ENCODE results near the gene ADGB.
"Not testable (repeated sequence)": the region's sequence is repeated elsewhere in the genome, so short reads cannot be mapped to it uniquely, and the experiment has no call there.

ADGB gene

DNA sequence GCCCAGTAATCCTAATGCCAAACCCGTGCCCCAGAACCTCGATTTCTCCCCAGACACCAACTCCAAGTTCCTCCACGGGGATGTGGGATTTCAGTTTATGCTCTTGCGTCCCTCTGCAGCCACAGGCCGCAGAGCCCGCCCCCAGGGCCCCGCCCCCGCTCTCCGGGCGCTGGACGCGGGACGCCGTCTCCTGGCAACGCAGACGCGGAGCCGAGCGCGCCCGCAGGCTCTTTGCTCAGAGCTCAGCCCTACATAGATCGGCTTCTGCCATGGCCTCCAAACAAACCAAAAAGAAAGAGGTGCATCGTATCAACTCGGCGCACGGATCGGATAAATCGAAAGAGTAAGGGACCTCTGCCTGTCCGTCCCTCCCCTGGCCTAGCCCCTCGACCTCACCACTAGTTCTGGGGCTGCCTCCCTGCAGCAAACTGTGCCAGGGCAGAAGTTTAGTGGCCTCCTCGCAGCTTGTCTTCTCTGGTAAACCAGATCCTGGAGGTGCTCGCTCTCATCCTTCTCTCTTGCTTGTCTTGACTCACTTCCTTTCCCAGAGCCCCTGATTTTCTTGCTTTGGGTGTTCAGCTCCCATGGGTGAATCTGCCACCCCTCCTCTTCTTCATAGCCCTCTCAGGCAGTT, at the start of gene ADGB:
Gene ADGB, plus strand, starts transcription at position 201 of the 634 bp plus-strand sequence. Its CDS starts 69 bp downstream, at position 270.
- no peak for DNase-seq (ENCODE audit: low spot score)

- no peak for DNase-seq (ENCODE audit: low spot score)
Observed at GRCh38 chr6:146550911-146551310, 47.9 kb upstream of the ADGB start.

GRCh38 chr6:146551545-146551944, 47.2 kb upstream of the ADGB start:
- DNase-seq (ENCODE audit: low spot score) = no peak

DNA sequence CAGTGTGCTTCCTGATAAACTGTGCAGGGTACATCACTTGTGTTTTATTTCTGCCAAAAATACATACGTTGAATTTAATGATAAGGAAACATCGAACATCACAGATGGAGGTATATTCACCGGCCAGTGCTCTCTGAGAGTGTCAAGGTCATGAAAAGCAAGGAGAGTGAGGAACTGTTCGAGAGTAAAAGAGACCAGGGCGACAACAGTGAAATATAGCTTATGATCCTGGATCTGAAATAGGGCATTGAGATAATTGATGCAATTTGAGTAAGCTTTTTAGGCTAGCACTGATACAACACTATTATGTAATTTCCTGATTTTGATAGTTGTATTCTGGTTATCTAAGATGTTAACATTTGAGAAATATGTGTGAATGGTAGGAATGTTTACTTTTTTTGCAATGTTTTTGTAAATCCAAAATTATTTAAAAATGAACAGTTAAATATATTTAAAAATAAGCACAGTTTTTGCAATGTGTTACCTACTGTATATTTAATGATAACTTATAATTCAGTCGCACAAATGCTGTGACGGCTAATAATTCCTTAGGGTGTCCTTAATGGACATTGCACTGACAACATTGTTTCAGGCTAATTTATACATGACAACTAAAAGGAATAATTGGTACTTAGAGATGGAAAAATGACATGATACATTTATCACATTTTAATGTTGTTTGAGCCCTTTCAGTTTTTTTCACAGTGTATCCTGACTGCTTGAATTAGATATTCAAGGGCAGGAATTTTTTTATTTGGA, 45.2 kb upstream of the ADGB start:
- DNase-seq (ENCODE audit: low spot score) = no peak

GRCh38 chr6:146560607-146561006, 38.2 kb upstream of the ADGB start:
- no peak for DNase-seq (ENCODE audit: low spot score)

- DNase-seq (ENCODE audit: low spot score) = not testable (repeated sequence)
Observed at GRCh38 chr6:146566661-146567060, 32.1 kb upstream of the ADGB start.

- not testable (repeated sequence) for DNase-seq (ENCODE audit: low spot score)
Observed at GRCh38 chr6:146568619-146569018, 30.2 kb upstream of the ADGB start.

DNA sequence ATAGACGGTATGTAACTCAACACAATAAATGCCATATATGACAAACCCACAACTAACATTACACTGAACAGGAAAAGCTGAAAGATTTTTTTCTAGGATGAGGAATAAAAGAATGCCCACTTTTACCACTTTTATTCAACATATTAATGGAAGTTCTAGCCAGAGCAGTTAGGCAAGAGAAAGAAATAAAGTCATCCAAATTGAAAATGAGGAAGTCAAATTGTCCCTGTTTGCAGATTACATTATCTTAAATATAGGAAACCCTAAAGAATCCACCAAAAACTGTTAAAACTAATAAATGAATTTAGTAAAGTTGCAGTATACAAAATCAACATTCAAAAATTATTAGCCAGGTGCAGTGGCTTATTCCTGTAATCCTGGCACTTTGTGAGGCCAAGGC, 24.6 kb upstream of the ADGB start:
- DNase-seq (ENCODE audit: low spot score) = no peak

DNA sequence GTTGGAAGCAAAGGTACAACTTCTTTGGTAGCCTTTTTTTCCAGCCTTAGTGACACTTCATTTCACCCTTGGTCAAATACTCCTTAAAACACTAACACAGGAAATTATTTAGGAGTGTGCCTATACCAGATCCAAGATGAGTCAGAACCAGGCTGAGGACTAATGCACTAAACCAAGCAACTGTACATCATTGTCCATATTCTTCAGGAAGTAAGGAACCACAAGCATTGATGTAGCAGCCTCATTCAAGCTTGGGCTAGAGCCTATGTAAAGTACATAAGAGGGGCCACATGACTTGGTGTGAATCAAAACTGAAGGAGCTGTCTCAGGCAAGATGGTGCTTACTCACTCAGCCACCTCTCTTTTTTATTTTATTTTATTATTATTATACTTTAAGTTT, 20.7 kb upstream of the ADGB start:
- no peak for DNase-seq (ENCODE audit: low spot score)

DNA sequence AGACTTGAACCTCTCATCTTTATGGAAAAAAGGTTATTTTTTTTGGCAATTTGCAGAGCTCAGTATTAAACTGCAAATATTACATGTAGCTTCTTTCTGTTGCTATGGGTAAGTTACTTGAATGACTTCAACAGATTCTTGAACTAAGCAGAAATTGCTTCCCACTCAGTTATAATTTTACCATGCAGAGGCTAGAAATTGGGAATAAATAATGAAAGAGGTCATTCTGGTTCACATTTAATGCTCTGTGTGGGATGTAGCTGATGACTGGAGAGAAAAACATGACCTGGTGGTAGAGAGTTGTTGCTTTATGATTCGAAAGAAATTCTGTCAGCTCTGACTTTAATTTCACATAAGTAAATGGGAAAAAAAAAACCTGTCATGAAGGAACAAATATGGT, 16.8 kb upstream of the ADGB start:
- DNase-seq (ENCODE audit: low spot score) = peak; percentile 68

DNA sequence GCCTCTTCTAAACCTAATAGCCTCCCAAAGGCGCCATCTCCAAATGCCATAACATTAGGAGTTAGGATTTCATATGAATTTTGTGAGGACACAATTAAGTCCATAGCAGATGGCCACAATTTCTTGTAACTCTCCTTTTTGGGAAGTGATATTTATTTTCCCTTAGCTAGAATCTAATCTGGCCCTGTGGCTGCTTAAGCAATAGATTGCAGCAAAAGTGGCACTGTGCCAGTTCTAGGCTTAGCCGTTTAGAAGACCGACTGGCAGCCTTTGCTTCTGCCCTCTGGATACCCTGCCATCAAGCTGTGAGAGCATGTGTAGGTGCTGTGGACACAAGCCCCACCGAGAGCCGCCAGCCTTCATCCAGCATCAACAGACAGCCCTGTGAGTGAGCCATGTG, 15.9 kb upstream of the ADGB start:
- no peak for DNase-seq (ENCODE audit: low spot score)

DNA sequence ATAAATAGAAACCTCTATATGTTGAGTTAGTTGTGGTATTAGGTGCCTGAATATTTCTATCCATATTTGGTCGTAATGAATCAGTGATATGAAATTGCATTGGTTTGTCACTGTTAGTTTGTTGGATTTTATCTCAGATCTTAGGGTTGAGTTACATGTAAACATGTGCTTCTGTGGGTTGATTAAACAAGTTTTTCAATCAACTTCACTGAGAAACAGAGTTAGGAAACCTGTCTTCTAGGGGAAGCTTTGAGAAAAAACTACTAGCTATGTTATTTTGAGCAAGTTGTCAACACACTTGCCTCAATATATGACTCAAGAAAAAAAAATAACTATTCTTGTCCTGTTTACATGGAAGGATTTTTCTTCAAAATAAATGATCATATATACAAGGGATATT, 14.8 kb upstream of the ADGB start:
- DNase-seq (ENCODE audit: low spot score) = no peak

DNA sequence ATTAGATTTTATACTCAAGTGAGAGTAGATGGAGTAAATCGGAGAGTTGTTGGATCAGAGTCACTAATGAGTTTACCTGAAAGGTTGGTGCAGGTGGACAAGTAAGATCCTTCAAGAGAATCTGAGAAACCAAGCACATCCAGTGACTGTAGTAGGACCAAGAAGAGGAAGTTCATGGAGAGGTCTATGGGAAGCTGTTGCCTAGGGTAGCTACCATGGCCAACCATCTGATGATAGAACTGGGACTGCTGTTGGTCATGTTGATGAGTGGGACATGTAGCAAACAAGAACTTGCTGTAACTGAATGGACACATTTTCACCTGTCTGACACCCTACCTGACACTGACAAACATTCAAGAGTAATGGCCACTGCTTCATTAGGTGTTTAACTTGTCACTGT, 11.3 kb upstream of the ADGB start:
- DNase-seq (ENCODE audit: low spot score) = no peak

DNA sequence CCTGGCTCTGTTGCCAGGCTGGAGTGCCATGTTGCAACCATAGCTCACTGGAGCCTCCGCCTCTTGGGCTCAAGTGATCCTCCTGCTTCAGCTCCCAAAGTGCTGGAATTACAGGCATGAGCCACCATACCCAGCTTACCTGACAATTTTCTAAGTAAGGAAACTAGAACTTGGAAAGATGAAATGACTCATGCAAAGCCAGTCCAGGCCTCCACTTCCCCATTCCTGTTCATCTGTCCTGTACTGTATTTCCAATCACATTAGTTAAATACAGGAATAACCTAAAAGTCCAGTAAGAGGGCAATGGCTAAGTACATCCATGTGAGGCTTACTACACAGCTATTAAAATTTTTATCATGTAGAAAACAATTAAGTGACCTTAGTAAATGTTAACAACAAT, 8.3 kb upstream of the ADGB start:
- no peak for DNase-seq (ENCODE audit: low spot score)

DNA sequence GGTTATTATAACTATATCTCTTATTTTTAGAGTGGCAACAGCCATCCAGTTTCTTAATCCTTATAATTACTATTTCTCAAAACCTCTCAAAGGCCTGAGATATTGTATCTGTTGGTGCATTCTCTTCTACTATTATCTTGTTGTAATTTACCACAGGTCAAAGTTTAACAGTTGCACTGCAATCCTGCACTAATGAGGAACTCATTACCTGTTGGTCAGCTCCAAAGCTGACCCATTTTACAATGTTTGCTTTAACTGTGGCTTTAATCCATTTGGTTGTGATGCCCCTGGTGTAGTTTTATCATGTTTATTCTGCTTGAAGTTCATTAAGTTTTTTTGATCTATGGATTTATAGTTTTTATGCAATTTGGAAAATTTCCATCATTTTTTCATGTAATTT, 6.3 kb upstream of the ADGB start:
- DNase-seq (ENCODE audit: low spot score) = no peak

- DNase-seq (ENCODE audit: low spot score) = no peak
Observed at GRCh38 chr6:146593986-146594385, 4.8 kb upstream of the ADGB start.

GRCh38 chr6:146594495-146594894, 4.3 kb upstream of the ADGB start:
- no peak for DNase-seq (ENCODE audit: low spot score)

DNA sequence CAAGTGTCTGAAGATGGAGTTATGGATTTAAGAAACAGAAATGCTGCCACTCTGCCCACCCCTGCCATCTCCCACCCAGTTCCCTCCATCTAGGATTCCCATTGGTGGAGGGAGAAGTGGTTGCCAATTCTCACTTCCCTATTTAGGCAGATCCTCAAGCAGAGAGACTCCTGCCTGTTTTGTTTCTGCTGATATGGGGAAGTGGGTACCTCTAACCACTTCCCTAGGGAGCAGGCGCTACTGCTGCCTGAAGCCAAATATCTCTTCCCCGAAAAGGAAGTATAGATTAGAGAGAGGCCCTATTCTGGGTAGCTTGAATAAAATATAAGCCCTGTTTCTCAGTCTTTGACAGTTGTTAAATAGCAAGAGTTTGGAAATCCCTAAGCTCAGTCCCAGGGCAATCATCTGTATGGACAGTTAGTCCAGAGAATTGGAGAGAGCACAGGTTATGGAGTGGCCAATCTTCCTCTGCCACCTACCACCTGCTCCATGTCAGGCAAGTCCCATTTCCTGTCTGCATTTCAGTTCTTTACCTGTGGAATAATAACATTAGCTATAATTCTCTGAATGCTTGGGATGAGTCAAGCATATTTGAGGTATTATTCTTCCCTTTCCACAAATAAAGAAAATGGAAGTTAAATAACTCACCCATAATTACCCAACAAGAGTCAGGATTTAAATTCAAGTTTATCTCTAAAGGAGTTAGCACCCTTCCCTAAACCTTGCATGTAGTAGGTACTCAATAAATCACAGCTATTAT, 2.6 kb upstream of the ADGB start:
- DNase-seq (ENCODE audit: low spot score) = peak; percentile 33

- no peak for DNase-seq (ENCODE audit: low spot score)
Observed at GRCh38 chr6:146601352-146601751, 2.6 kb downstream of the ADGB start.

DNA sequence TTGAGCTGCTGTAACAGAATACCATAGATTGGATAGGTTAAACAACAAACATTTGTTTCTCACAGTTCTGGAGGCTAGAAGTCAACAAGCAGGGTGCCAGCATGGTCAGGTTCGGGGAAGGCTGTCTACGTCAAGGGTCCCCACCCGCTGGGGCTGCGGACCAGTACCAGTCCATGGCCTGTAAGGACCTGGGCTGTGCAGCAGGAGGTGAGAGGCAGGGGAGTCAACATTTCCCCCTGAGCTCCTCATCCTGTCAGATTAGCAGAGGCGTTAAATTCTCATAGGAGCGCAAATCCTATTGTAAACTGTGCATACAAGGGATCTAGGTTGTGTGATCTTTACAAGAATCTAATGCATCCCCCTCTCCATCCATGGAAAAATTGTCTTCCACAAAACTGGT, 3.8 kb downstream of the ADGB start:
- no peak for DNase-seq (ENCODE audit: low spot score)

- DNase-seq (ENCODE audit: low spot score) = no peak
Observed at GRCh38 chr6:146613947-146614346, 15.2 kb downstream of the ADGB start.

DNA sequence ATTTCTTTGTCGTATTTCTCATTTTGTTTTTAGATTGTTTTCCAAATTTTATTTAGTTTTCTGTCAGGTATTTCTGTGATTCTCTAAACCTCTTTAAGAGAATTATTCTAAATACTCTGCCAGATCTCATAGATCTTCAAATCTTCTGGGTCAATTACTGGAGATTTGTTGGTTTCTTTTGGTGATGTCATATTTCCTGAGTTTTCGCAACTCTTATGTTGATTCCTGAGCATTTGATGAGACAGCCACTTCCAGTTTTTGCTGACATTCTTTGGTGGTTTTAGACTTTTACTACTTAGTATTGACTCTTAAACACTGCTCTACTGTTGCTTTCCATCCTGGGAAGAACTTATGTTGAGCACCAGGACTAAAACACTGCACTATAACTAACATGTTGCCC, 21.9 kb downstream of the ADGB start:
- DNase-seq (ENCODE audit: low spot score) = no peak

GRCh38 chr6:146628350-146628749, 29.6 kb downstream of the ADGB start:
- DNase-seq (ENCODE audit: low spot score) = no peak

Measured in putamen (tissue), 1 donor.